NCI-H1105 (cell line): ENCODE results near the gene KRTAP10-7.
"Not testable (repeated sequence)": the region's sequence is repeated elsewhere in the genome, so short reads cannot be mapped to it uniquely, and the experiment has no call there.

ENCODE experiments used
- DNase-seq: peaks from one replicate; lab custom pipeline; 2025; lab: John Stamatoyannopoulos, UW

Gene KRTAP10-7

GRCh38 chr21:44636209-44637017 lies 36.0 kb downstream of the KRTAP10-7 start:
- no peak for DNase-seq

- no peak for DNase-seq
Measured at GRCh38 chr21:44637018-44637850, 36.8 kb downstream of the KRTAP10-7 start, which contains the start of gene KRTAP10-10. Gene KRTAP10-10 (plus strand): TSS chr21:44637356. CDS start chr21:44637418, 62 bp downstream.

- not testable (repeated sequence) for DNase-seq
Measured at GRCh38 chr21:44637851-44638348, 37.5 kb downstream of the KRTAP10-7 start.

GRCh38 chr21:44638506-44639330 lies 38.3 kb downstream of the KRTAP10-7 start:
- not testable (repeated sequence) for DNase-seq

GRCh38 chr21:44639331-44639655 lies 38.9 kb downstream of the KRTAP10-7 start:
- DNase-seq: no peak

- no peak for DNase-seq
Measured at GRCh38 chr21:44640761-44641160, 40.4 kb downstream of the KRTAP10-7 start.

GRCh38 chr21:44643741-44644310 lies 43.4 kb downstream of the KRTAP10-7 start:
- DNase-seq: no peak

GRCh38 chr21:44644878-44645277 lies 44.5 kb downstream of the KRTAP10-7 start:
- DNase-seq: no peak

GRCh38 chr21:44646366-44647221 lies 46.2 kb downstream of the KRTAP10-7 start, which contains the start of gene KRTAP10-11:
Gene KRTAP10-11 (plus strand): TSS chr21:44646414. CDS start chr21:44646459, 45 bp downstream.
- DNase-seq: not testable (repeated sequence)

- no peak for DNase-seq
Measured at GRCh38 chr21:44647222-44647552, 46.8 kb downstream of the KRTAP10-7 start.

- DNase-seq: no peak
Measured at GRCh38 chr21:44648557-44649311, 48.3 kb downstream of the KRTAP10-7 start.

GRCh38 chr21:44649521-44650100 lies 49.2 kb downstream of the KRTAP10-7 start:
- no peak for DNase-seq

- DNase-seq: no peak
Measured at GRCh38 chr21:44650265-44650972, 50.0 kb downstream of the KRTAP10-7 start.

GRCh38 chr21:44650973-44651675 lies 50.7 kb downstream of the KRTAP10-7 start:
- no peak for DNase-seq
